Right renal pelvis (tissue), 4 donors: ENCODE results near the gene SWAP70. TPM values are rescaled to one million over a fixed set of nuclear protein-coding genes. Genes with fewer than 3 reads are reported as not detected.
"Not testable (repeated sequence)": the region's sequence is repeated elsewhere in the genome, so short reads cannot be mapped to it uniquely, and the experiment has no call there.

Experiments
- DNase-seq, 4 donors: peaks; one replicate each; pipeline ENCODE4 v3.0.0-alpha.2; 2013; ENCODE audit warnings: low read depth in 4 of 4, low spot score in 3 of 4, missing footprints in 1 of 4
- polyA plus RNA-seq, 4 donors: library from polyadenylated mRNA; unstranded; fragments of 120-200 nt; gene quantifications; one replicate each; pipeline ENCODE4 v1.2.1, GENCODE V29; 2013; ENCODE audit not compliant: insufficient read length in 4 of 4

SWAP70 gene
- polyA plus RNA-seq, 4 donors, result 25.0 to 30.2 (median 28.4) TPM

DNA sequence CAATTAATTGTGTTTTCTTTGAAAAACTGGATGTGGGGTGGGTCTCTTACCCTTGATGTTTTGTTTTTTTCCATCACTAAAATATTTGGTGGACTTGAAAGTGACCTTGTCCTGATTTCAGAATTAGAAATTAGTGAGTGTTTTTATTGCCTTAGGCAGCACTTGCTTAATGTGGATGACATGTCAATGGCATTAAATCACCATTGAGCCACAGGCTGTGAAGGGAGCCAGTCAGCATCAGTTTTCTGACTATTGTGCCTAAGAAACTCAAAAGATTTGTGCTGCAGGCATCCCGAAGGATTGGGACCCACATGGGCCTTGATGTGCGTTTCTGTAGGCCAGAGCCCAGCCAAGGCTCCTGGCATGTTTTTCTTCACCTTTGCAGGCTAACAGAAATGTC is 53.8 kb downstream of the SWAP70 start:
- DNase-seq, result no peak

GRCh38 chr11:9718147-9718546 is 54.3 kb downstream of the SWAP70 start:
- DNase-seq, result no peak

DNA sequence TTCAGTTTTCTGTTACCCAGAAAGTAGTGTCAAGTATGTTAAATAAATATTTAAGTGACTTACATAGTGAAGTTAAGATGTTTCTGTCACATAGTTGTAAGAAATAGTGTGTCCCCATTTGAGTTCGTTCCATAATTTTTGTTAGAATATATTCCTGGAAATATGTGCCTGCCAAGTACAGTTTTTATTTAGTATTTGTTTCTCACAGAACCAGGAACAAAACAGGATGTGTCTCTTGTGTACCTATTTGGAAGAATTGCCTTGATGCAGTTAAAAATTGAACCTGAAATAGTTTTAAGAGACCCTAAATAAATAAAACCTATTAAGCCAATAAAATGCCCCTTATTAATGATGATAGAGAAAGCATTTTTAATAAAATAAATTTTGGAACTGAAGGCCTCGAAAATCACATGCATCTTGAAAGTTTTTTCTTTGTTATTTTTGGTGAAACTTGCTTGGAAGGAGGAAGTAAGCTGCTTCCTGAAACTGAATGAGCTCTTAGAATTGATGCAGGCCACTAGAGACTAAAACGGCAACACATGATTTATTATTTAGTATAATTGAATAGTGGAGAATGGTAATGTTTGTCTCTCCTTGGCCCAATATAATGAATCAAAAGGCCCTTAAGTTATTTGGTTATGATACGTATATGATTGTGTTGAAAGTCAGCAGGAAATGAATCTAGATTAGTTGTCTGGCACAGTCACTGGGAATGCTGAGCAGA is 55.9 kb downstream of the SWAP70 start:
- DNase-seq, result no peak

- no peak for DNase-seq
Measured at GRCh38 chr11:9720290-9720630, 56.4 kb downstream of the SWAP70 start.

GRCh38 chr11:9722023-9722422 is 58.1 kb downstream of the SWAP70 start:
- DNase-seq, result no peak

DNA sequence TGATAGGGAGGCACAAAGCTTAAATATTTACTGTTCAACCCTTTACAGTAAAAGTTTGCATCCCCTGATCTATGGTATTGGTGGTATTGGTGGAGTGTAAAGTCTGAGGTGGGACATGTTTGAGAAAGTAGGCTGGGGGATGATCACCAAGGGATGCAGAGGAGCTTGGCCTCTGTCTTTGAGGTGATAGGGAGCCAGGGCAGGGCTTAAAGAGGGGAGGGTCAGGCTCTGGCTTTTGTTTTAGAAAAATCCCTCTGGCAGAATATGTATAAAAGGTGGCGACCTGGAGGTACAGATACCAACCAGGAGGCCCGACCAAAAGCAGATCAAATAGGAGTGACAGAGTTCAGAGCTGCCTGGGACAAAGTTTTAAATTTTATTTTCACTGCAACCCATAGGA is 59.0 kb downstream of the SWAP70 start:
- DNase-seq, result no peak

GRCh38 chr11:9726321-9727022 is 62.6 kb downstream of the SWAP70 start:
- no peak for DNase-seq

- no peak for DNase-seq
Measured at GRCh38 chr11:9728058-9728457, 64.2 kb downstream of the SWAP70 start.

DNA sequence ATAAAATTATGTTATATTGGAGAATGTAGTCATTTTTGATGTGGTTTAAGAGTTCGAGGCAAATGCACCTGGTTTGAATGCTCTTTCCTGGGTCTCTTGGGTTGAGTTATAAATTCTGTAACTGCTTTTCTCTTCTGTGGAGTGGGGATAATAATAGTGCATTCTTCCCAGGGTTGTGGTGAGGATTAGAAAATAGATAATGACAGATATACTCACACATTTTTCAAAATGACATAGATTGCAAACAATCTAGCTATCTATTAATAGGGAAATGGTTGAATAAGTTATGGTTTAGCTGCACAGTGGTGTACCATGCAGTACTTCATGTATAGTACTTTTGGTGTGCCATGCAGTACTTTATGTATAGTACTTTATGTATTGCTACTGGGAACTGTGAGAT is 67.4 kb downstream of the SWAP70 start:
- DNase-seq, result no peak

- no peak for DNase-seq
Measured at GRCh38 chr11:9732453-9732852, 68.6 kb downstream of the SWAP70 start.

GRCh38 chr11:9733212-9733611 is 69.3 kb downstream of the SWAP70 start:
- no peak for DNase-seq

- DNase-seq, result no peak
Measured at GRCh38 chr11:9735236-9735635, 71.4 kb downstream of the SWAP70 start.

- DNase-seq, result no peak
Measured at GRCh38 chr11:9735919-9736318, 72.0 kb downstream of the SWAP70 start.

DNA sequence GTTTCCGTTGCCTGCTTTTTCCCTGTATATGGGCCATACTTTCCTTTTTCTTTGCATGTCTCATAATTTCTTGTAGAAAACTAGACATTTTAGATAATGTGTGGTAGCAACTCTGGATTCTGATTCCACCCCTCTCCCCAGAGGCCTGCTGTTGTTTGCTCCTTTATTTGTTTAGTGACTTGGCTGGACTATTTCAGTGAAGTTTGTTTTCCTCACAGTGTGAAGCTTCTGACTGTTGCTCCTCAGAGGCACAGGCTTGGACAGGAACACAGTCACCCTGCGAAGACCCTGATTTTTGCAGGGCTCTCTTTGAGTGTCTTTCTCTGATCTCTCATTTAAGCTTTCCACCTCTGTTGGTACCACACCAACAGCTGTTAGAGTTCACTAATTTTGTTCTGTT is 72.5 kb downstream of the SWAP70 start:
- no peak for DNase-seq

- no peak for DNase-seq
Measured at GRCh38 chr11:9738116-9738515, 74.2 kb downstream of the SWAP70 start.

- DNase-seq, result no peak
Measured at GRCh38 chr11:9738707-9739106, 74.8 kb downstream of the SWAP70 start.

DNA sequence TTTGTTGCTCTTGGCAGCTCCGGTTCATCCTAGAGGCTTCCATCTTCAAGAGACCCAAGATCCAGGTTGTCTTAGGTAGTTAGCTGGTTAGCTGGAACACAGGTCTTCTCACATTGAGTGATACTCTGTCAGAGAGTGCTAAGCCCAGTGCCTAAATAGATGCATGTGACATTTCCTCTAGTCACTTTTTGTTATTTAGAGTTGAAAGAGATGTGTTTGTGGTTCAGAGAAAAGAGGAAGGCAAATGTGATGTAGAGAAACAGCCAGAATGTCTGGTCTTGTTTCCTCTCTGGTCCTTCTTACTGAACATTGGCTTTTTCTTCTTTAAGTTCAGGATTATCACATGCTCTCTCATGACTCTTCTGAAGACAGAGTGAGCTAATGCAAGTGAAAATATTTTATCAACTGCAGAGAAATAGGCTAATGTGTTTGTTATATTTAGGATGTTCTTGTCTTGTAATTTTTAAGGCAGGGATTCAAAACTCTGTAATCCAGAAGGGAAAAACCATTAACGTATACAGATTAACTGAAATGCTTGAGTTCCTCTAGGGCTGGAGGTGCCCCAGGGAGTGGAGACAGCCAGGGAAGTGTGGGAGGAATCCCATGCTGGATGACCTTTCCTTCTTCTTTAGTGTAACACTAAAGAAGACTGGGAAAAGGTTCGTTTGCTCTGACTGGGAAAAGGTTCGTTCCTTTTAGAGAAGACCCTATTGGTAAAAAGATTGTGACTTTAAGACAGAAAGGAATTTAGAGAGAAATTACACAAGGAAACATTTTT is 75.4 kb downstream of the SWAP70 start:
- DNase-seq, result no peak

- DNase-seq, result no peak
Measured at GRCh38 chr11:9740202-9740883, 76.5 kb downstream of the SWAP70 start.

DNA sequence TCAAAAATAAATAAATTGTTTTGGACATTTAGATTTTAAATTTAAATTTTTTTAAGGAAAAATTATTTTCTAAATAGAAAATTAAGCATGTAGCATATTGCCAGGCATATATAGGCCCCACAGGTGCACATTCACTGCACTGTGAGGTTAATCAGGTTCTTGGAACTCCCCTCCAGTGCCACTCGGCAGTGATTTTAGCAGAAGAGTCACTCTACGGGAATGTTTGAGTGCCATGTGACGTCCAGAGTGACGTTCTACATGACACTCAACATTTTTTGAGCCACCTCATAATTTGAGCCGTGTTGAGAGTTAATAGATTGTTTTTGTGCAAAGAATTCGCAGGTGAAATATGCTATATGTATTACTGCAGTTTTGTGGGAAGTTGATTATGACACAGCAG is 77.4 kb downstream of the SWAP70 start:
- DNase-seq, result no peak

DNA sequence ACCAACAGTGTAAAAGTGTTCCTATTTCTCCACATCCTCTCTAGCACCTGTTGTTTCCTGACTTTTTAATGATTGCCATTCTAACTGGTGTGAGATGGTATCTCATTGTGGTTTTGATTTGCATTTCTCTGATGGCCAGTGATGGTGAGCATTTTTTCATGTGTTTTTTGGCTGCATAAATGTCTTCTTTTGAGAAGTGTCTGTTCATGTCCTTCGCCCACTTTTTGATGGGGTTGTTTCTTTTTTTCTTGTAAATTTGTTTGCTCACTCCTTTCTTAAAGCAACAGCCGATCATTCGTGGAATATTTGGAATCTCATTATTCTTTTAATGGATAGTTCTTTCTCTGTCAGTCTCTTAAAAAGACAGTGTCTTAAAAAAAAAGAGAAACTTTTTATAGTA is 79.6 kb downstream of the SWAP70 start:
- DNase-seq, result not testable (repeated sequence)
